Measurements from ENCODE around the gene CHRNA3. TPM values are rescaled to one million over a fixed set of nuclear protein-coding genes. Genes with fewer than 3 reads are reported as not detected.

CHRNA3 gene
- total and polyA plus RNA-seq, 2 donors (not counting 1 experiment from before 2014, with no cell fraction given) = not detected

- TF ChIP-seq EZH2 (IDR thresholded peaks at IDR 0.05; ENCODE audit: borderline replicate concordance, insufficient read depth, low read depth, low read length, poor library complexity, severe bottlenecking) (no peak), CTCF (IDR thresholded peaks at IDR 0.05) (no peak)
- H4K20me1 ChIP-seq (ENCODE audit: control insufficient read depth, insufficient read depth, low read length, poor library complexity, severe bottlenecking) = no peaks in the 10 kb centered on the region
- H3K9me3 ChIP-seq (ENCODE audit: control extremely low read depth in 1 of 3, control insufficient read depth in 2 of 3, insufficient read depth in 1 of 3, low read length in 2 of 3) = no peaks in the 10 kb centered on the region
- no peak overlapping the region for H3K27ac ChIP-seq (ENCODE audit: low read length in 2 of 2)
- H3K27ac Mint-ChIP-seq = no peak overlapping the region
- no peaks in the 10 kb centered on the region for H3K4me1 ChIP-seq (ENCODE audit: control insufficient read depth in 2 of 2, insufficient read depth in 2 of 2, low read length in 2 of 2)
- H3K9me3 Mint-ChIP-seq (ENCODE audit: insufficient read depth) = no peaks in the 10 kb centered on the region
- no peak overlapping the region for H2AFZ ChIP-seq (ENCODE audit: insufficient read depth, low read depth, low read length, poor library complexity, severe bottlenecking)
- no peaks in the 10 kb centered on the region for H3K36me3 ChIP-seq (replicated peaks in 1 of 2; ENCODE audit: control extremely low read depth in 1 of 2, control insufficient read depth in 1 of 2, extremely low read depth in 1 of 2, insufficient read depth in 2 of 2, low read length in 1 of 2)
- H3K4me2 ChIP-seq (replicated peaks; ENCODE audit: low read depth, low read length, poor library complexity, severe bottlenecking) = no peak overlapping the region
- no peak overlapping the region for H3K4me3 ChIP-seq (ENCODE audit: control extremely low read depth in 1 of 5, extremely low read depth in 1 of 5, insufficient read depth in 1 of 5, low read depth in 2 of 5, low read length in 4 of 5)
- H3K27me3 ChIP-seq (replicated peaks in 1 of 4; ENCODE audit: control extremely low read depth in 1 of 4, control insufficient read depth in 3 of 4, insufficient read depth in 4 of 4, low read length in 3 of 4) = peaks cover 0 to 11% (median 1%) of the 10 kb centered on the region in 4 experiments
- no peaks in the 10 kb centered on the region for H3K79me2 ChIP-seq (ENCODE audit: control insufficient read depth, insufficient read depth, low read length)
- no peaks in the 10 kb centered on the region for H3K4me1 Mint-ChIP-seq
- 56% methylated on average over 9 of the region's 12 CpGs for WGBS (ENCODE audit: insufficient coverage)
- intact Hi-C loops (cut with micrococcal nuclease) = no loop called here
- H3K27me3 Mint-ChIP-seq = peaks cover 41% of the 10 kb centered on the region
- ChIA-PET POLR2A (no interaction called here), CTCF (no interaction called here)
- no peak overlapping the region for H3K4me3 Mint-ChIP-seq
- DNase-seq = no peak
- no peak overlapping the region for H3K9ac ChIP-seq (ENCODE audit: low read length)
- no peak for ATAC-seq (ENCODE audit: low read depth)
Observed at GRCh38 chr15:78625606-78626280, 4.9 kb upstream of the CHRNA3 start.
